Peyer's patch (tissue), 4 donors: ENCODE results near the gene CAMK2D. TPM values are rescaled to one million over a fixed set of nuclear protein-coding genes. Genes with fewer than 3 reads are reported as not detected.

Experiments used
- DNase-seq, 3 donors: peaks; one replicate each; pipeline ENCODE4 v3.0.0-alpha.2; 2017 to 2019
- H3K27ac ChIP-seq, 4 donors: fragments of 200-600 bp; sonication (generic); one replicate each; pipeline ENCODE4 v1.5.1; 2016 to 2019
- H3K27me3 ChIP-seq, 2 donors: fragments of 200-600 bp; sonication (generic); one replicate each; pipeline ENCODE4 v1.5.1; 2019
- H3K36me3 ChIP-seq, 3 donors: fragments of 200-600 bp; sonication (generic); one replicate each; pipeline ENCODE4 v1.5.1; 2016 to 2019
- H3K4me1 ChIP-seq, 4 donors: fragments of 200-600 bp; sonication (generic); one replicate each; pipeline ENCODE4 v1.5.1; 2016 to 2019
- H3K4me3 ChIP-seq, 4 donors: fragments of 200-600 bp; sonication (generic); 1 replicate in 3 of 4; 2 replicates in 1 of 4; pipeline ENCODE4 v1.5.1; 2016 to 2019; ENCODE audit warnings: mild to moderate bottlenecking in 1 of 4
- H3K9me3 ChIP-seq, 4 donors: fragments of 200-600 bp; sonication (generic); one replicate each; pipeline ENCODE4 v1.5.1; 2016 to 2019; ENCODE audit warnings: mild to moderate bottlenecking in 1 of 4
- POLR2A ChIP-seq, 2 donors: fragments of 450-650 bp; IDR thresholded peaks; one replicate each; pipeline ENCODE4 v1.5.1; 2017; ENCODE audit warnings: antibody characterized with exemption in 2 of 2, mild to moderate bottlenecking in 2 of 2, moderate library complexity in 2 of 2
- total RNA-seq, 4 donors: library from RNA; depleted of rRNA; stranded (reverse); fragments of >200 nt; gene quantifications; one replicate each; pipeline ENCODE4 v1.1.0, GENCODE V29; 2016
- TF ChIP-seq, protein P1 (sequence below), 6 experiments: fragments of 450-650 bp in 4 of 6; fragments of 200-600 bp in 2 of 6; sonication (generic) in 1 of 6; IDR thresholded peaks; one replicate each; pipeline ENCODE4 v1.5.1; 2017 to 2019; ENCODE audit warnings: antibody characterized with exemption in 6 of 6, mild to moderate bottlenecking in 3 of 6, moderate library complexity in 1 of 6

CAMK2D gene
- total RNA-seq, 4 donors from 2014 or later: 38.8 to 125 (median 63.5) TPM

DNA sequence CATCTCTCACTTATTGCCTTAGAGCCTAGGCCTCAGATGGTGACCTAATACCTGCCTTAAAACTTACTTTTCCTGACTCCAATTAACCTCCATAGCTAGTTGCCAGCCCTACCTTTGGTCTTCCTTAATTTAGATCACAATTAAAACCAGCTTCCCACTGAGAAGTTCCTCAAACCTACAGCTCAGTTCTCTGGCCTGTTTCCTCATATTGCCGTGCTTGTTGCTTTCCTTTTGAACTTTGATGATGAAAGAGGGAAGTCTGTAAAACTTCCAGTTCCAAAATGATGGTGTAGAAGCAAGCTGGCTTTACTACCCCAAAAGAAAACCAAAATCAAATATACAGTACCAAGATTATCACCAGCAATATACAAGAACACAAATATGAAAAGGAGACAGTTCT, 28.9 kb upstream of the CAMK2D start:
- DNase-seq: no peak
- no peak overlapping the region for H3K27ac ChIP-seq
- H3K27me3 ChIP-seq: no peaks in the 10 kb centered on the region
- no peaks in the 10 kb centered on the region for H3K36me3 ChIP-seq
- TF ChIP-seq, protein P1, sequence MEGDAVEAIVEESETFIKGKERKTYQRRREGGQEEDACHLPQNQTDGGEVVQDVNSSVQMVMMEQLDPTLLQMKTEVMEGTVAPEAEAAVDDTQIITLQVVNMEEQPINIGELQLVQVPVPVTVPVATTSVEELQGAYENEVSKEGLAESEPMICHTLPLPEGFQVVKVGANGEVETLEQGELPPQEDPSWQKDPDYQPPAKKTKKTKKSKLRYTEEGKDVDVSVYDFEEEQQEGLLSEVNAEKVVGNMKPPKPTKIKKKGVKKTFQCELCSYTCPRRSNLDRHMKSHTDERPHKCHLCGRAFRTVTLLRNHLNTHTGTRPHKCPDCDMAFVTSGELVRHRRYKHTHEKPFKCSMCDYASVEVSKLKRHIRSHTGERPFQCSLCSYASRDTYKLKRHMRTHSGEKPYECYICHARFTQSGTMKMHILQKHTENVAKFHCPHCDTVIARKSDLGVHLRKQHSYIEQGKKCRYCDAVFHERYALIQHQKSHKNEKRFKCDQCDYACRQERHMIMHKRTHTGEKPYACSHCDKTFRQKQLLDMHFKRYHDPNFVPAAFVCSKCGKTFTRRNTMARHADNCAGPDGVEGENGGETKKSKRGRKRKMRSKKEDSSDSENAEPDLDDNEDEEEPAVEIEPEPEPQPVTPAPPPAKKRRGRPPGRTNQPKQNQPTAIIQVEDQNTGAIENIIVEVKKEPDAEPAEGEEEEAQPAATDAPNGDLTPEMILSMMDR (IDR thresholded peaks at IDR 0.05): no peak
- TF ChIP-seq POLR2A (IDR thresholded peaks at IDR 0.05): no peak
- no peaks in the 10 kb centered on the region for H3K9me3 ChIP-seq
- H3K4me3 ChIP-seq: no peak overlapping the region
- no peaks in the 10 kb centered on the region for H3K4me1 ChIP-seq

DNA sequence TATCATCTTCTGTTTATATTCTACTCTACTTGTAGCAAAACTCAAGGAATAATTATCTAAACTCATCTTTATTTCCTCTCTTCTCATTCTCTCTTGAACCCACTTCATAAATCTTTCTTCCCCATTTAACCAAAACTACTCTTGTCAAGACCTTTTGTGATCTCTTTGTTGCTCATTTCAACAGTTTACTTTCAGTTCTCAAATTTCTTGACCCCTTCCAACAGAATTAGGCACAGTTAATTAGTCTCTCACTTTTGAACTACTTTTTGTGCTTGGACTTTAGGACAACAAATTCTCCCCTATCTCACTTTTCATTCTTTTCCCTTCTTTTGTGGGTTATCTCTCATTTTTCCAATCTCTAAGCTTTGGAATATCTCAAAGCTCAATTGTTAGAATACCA, 27.4 kb upstream of the CAMK2D start:
- no peak for DNase-seq
- no peaks in the 10 kb centered on the region for H3K36me3 ChIP-seq
- no peaks in the 10 kb centered on the region for H3K27me3 ChIP-seq
- H3K4me3 ChIP-seq: no peak overlapping the region
- no peaks in the 10 kb centered on the region for H3K9me3 ChIP-seq
- TF ChIP-seq POLR2A (IDR thresholded peaks at IDR 0.05): no peak
- TF ChIP-seq, protein P1 (IDR thresholded peaks at IDR 0.05): no peak
- H3K27ac ChIP-seq: no peak overlapping the region
- H3K4me1 ChIP-seq: no peaks in the 10 kb centered on the region

DNA sequence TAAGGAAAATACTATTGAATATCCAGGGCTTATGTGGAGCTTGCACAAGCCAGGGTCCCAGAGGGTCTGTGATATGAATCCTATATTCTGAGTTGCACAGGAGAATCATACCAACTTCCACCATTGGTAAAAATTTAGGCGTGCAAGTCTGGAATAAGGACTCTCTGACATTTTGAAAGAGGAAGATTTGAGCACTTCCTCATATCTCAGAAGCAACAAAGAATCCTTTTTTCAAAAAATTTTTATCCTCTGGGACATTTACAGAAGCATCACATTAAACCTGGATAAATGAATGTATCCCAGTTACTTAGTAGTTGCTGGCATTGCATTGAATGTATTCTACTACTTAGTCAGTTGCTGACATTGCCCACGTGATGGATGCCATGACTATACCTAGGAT, 24.2 kb upstream of the CAMK2D start:
- Histone ChIP-seq H3K27ac (no peak overlapping the region), H3K36me3 (no peaks in the 10 kb centered on the region), H3K9me3 (no peaks in the 10 kb centered on the region), H3K4me1 (no peaks in the 10 kb centered on the region), H3K27me3 (no peaks in the 10 kb centered on the region), H3K4me3 (no peak overlapping the region)
- TF ChIP-seq, protein P1 (IDR thresholded peaks at IDR 0.05): no peak
- no peak for TF ChIP-seq POLR2A (IDR thresholded peaks at IDR 0.05)
- no peak for DNase-seq

DNA sequence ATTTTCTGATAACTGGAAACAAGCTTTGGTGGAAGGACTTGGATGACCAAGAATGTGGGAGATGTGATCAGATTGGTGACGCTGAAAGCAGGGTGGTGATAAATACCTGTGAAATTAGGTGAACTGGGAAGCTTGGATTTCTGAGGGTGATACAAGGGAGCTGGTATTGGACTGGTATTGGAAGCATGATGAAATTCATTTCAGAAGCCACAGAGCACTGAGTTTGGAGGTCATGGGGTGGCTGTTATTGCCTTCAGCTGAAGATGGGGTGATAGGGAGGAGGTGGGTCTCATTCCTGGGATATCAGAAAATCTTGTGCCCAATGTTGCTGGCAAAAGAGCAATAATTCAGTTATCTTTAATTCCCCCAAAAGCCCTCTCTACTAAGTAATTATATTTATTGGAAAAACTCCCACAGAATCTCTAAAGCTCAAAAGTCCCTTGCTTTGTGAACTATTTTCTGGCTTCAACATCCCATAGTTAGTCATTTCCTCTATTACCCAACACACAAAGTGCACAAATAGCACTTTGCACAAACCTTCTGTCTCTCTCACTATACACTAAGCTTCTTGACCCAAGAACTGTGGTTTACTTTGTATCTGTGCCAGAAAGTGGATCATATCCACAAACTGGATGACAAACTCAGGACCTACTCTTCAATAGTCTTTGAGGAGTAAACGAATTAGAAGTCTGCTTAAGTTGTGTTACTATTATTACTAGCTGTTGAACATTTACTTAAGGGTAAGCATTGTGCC, 23.1 kb upstream of the CAMK2D start:
- no peaks in the 10 kb centered on the region for H3K4me1 ChIP-seq
- no peaks in the 10 kb centered on the region for H3K36me3 ChIP-seq
- DNase-seq: no peak
- H3K9me3 ChIP-seq: no peaks in the 10 kb centered on the region
- no peaks in the 10 kb centered on the region for H3K27me3 ChIP-seq
- TF ChIP-seq, protein P1 (IDR thresholded peaks at IDR 0.05): no peak
- no peak for TF ChIP-seq POLR2A (IDR thresholded peaks at IDR 0.05)
- H3K4me3 ChIP-seq: no peak overlapping the region
- peak overlapping the region in 1 of 4 donors; percentile 14 for H3K27ac ChIP-seq

DNA sequence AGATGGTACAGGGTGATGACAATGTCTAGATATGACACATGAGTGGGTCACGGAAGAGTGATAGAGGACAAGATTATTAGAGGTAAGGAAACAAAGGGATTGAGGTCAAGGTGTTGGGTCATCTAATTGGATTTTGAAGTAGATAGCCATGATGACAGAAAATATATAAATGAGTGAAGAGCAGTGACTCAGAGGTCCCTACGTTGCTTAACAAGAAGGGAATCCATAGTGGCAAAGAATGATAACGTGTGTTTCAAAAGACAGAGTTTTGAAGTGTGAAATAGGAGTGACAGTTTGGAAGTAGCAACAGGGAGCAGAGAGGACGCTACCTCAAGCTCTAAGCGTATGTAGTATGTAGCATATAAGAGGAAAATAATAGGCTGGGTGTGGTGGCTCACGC, 22.2 kb upstream of the CAMK2D start:
- H3K36me3 ChIP-seq: no peaks in the 10 kb centered on the region

More for the DNA sequence above, 22.2 kb upstream of the CAMK2D start:
- Histone ChIP-seq H3K4me3 (no peak overlapping the region), H3K27me3 (no peaks in the 10 kb centered on the region), H3K9me3 (no peaks in the 10 kb centered on the region), H3K27ac (no peak overlapping the region), H3K4me1 (no peaks in the 10 kb centered on the region)
- TF ChIP-seq, protein P1 (IDR thresholded peaks at IDR 0.05): no peak
- TF ChIP-seq POLR2A (IDR thresholded peaks at IDR 0.05): no peak
- DNase-seq: no peak
